Hypothalamus (tissue), 51 donors: Measurements from ENCODE around the gene GTPBP1.
A peak's percentile ranks its signal among the peaks of the same experiment; 100 is the strongest.

Experiments
- DNase-seq, 51 donors: peaks; one replicate each; lab custom pipeline; 2025; lab: John Stamatoyannopoulos, UW

The GTPBP1 gene

DNA sequence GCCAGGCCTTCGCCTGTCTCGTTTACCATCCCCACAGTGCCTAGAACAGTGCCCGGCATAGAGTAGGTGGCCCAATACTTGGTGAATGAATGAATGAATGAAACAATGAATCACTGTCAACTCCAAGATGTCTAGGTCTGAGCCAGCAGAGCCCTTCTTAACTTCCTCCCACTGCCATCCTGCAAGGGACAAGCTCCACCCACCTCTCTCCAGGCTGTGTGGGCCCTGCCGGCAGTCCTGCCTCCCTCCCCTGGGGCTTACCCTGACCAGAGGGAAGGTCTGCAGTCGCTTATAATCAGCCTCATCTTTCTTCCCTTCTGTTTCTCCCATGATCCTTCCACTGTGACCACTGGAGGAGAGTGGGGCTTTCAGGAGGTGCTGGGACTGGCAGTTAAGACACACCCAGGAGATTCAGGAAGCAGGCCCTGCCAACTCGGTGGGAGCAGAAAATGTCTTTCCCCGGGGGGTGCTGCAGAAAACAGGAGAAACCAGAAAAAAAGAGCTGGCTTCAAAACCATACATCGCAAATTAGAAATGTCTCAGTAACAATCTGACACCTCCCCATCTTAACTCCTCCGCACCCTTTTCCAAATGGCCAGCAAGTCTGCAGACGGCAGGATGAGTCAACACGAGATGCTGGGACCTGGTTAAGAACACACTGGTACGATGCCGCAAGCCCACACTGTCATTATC lies 76.8 kb downstream of the GTPBP1 start:
- peak in 2 of 51 donors; percentile 23 to 70 for DNase-seq
